Lung microvascular endothelial cell (primary cell): ENCODE results near the gene ADGRL3. TPM values are rescaled to one million over a fixed set of nuclear protein-coding genes. Genes with fewer than 3 reads are reported as not detected.
"Not testable (repeated sequence)": the region's sequence is repeated elsewhere in the genome, so short reads cannot be mapped to it uniquely, and the experiment has no call there.

ENCODE experiments used
- DNase-seq, 2 donors: peaks; one replicate each; pipeline versions ENCODE4 v3.0.0 to v3.0.0-alpha.2; 2010; ENCODE audit warnings: low read depth in 2 of 2
- total RNA-seq: library from RNA; depleted of rRNA; stranded (reverse); fragments of >200 nt; gene quantifications from 2 replicates; pipeline ENCODE4 v1.2.1, GENCODE V29; 2014

The ADGRL3 gene
- total RNA-seq, 1 donor from 2014 or later = 1.6 TPM

DNA sequence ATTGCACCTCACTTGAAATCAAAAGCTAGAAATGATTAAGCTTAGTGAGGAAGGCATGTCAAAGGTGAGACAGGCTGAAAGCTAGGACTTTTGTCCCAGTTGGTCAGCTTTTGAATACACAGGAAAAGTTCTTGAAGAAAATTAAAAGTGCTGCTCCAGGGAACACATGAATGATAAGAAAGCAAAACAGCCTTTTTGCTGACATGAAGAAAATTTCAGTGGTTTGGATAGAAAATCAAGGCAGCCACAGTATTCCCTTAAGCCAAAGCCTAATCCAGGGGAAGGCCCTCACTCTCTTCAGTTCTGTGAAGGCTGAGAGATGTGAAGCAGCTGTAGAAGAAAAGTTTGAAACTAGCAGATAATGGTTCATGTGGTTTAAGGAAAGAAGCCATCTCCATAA is 150.8 kb downstream of the ADGRL3 start:
- DNase-seq = no peak

- no peak for DNase-seq
Measured at GRCh38 chr4:61356696-61357095, 156.6 kb downstream of the ADGRL3 start.

DNA sequence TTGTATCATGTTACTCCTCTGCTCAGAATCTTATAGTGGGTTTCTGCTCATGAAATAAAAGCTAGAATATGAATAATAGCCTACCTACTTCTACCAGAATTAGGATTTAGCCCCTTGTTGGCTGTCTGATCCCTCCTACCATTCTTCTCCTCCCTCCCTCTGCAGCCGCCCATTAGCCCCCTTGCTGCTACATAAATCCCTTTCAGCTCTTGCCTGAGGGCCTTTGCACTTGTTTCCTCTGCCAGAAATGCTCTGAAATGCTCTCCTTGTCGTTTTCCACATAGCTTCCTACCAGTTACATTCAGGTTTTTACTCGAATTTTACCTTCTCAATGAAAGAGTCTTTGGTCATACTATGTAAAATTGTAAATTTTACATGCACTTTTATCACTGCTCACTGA is 159.2 kb downstream of the ADGRL3 start:
- no peak for DNase-seq

DNA sequence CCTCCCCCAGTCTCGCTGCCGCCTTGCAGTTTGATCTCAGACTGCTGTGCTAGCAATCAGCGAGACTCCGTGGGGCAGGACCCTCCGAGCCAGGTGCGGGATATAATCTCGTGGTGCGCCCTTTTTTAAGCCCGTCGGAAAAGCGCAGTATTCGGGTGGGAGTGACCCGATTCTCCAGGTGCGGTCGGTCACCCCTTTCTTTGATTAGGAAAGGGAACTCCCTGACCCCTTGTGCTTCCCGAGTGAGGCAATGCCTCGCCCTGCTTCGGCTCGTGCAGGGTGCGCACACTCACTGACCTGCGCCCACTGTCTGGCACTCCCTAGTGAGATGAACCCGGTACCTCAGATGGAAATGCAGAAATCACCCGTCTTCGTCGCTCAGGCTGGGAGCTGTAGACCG is 172.7 kb downstream of the ADGRL3 start:
- DNase-seq = not testable (repeated sequence)

DNA sequence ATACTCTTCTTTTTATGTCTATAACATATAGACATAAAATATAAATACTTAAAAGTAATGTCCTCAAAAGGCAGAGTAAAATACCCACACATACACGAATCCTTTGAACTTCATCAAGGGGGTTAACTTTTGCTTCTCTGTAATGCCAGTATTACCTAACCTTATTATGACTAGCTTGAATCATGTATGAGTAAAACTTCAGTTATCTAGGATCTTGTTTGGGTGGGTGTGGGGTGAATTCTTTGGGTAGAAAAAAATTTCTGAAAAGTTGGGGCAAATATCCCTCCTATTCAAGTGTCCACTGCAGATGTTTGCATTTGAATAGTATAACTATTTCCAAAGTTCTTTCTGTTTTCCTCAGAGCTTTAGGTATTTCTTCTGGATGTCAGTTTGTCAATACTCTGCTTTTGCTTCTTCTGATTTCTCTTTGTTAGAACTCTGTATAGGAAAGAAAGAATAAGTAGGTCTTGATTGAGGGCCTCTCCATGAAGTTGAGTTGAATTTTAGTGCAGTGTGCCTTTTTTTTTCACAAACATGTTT is 173.8 kb downstream of the ADGRL3 start:
- DNase-seq = no peak

DNA sequence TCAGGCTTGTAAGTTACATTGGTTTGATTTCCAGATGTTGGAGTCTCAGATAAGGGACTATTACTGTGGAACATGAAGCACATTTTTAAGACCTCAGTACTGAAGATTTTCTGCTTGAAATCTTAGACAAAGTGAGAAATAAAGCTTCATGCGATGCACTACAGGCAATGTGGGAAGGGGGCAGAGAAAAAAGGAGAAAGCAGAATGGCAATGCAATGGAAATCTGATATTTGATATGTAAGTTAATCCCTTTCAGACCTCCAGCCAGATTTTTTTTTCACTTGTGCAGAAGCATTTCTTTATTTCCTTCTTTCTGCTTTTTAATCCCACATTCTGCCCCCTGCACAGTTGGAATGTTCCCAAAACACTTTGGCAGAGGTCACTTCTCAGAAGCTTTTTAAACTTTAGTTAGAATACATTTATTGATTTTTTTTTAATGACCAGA is 174.3 kb downstream of the ADGRL3 start:
- DNase-seq = no peak

- no peak for DNase-seq
Measured at GRCh38 chr4:61375301-61375700, 175.2 kb downstream of the ADGRL3 start.

DNA sequence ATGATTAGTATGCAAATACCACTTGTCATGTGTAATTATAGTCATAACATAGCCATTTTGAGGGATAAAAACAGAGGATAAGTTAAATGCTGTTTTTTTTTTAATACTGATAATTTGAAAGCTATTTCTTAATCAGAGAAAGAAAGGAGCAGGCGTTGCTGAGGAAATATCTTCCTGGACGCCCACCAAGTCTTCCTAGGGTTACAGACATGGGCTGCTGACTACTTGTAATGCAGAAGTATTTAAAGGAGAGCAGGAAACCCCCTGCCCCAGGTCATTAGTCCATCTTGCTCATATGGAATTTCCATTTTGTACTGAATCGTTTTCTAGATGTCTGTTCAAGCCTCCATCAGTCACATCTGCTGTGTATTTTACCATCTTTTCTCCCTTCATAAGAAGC is 176.2 kb downstream of the ADGRL3 start:
- DNase-seq = no peak

DNA sequence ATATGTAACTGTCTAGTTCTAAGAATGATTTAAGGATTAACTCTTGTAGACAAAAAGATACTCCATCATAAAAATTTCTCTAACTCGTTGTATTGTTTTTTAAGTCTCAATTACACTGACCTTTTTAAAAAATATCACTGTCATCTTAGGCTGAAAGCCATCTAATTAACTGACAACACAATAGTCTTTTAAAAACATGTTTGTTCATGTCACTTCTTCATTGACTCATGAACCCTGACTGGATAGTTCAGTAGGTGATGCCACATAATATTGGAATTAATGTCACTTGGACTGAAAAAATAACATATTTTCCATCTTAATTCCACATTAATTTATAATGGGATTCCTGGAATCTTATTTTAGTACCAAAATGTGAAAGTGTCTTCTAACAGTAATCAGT is 179.3 kb downstream of the ADGRL3 start:
- DNase-seq = no peak

DNA sequence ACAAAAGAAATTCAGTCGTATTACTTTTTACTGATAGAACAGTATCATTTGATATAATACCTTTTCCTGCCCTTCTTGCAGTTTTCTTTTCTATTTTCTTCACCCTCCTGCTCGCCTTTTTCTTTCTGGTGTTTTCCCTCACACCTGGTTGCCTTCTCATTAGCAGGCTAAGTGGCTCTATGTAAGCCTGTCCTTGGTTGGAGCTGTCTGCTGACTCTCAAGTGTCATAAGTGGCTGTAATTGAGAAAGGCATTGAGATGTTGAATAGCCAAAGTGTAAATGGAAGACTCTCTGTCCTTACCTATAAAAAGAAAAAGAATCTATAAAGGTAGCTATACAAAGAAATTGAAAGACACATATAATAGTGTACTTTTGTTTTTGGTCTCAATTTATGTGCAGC is 180.7 kb downstream of the ADGRL3 start:
- no peak for DNase-seq

- no peak for DNase-seq
Measured at GRCh38 chr4:61385256-61385655, 185.1 kb downstream of the ADGRL3 start.

GRCh38 chr4:61387372-61387771 is 187.2 kb downstream of the ADGRL3 start:
- DNase-seq = not testable (repeated sequence)

DNA sequence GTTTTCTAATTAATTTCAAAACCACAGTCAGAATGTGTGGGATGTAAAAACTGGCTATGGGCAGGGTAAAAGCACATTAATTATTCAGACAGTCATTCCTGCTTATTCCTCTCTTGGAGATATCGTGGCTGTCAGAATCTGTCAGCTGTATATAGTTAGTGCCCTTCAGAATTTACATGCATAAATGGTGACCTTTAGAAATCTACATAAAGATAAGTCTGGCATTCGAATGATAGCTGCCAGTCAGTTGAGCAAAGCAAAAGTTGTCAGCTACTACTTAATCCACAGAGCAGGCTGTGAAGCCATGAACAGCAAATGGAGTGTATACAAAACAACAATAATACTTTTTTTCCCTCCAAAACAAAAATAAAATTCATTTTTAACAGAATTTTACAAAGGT is 189.5 kb downstream of the ADGRL3 start:
- no peak for DNase-seq

DNA sequence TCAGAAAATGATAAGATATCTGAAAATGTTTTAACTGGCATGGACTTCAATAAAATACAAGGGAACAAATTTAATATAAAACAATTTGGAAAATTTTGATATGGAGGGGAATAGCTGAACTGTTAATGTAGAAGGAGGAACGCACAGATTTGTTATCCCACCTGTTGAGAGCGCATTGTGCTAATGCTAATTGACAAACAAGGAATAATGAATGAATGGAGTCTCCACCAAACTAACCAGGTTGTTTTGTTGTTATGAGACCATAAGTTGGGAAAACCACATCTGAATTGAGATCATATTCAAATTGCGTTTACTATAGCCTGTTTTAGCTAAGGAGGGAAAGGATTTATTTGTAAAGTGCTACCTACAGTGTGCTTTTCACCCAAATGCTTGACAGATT is 195.6 kb downstream of the ADGRL3 start:
- DNase-seq = no peak

DNA sequence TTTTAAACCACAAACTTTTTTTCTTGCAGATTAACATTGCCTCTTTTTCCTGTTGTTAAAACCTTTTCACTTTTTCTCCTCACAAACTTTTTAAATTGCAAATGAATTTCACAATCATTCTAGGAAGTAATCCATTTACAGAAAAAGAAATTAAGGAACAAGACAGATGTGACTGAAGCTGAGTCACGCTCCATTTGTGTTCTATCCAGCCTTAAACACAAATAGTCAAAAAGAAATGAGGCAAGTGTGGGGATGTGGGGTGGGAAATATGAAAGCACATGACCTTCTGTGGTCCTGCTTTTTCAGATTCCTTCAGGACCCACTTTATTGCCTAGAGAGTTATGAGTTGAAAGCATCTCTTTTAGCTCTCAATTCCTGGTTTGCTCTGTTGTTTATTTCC is 197.0 kb downstream of the ADGRL3 start:
- no peak for DNase-seq

GRCh38 chr4:61400439-61401038 is 200.4 kb downstream of the ADGRL3 start:
- DNase-seq = no peak

- no peak for DNase-seq
Measured at GRCh38 chr4:61401771-61402170, 201.6 kb downstream of the ADGRL3 start.

DNA sequence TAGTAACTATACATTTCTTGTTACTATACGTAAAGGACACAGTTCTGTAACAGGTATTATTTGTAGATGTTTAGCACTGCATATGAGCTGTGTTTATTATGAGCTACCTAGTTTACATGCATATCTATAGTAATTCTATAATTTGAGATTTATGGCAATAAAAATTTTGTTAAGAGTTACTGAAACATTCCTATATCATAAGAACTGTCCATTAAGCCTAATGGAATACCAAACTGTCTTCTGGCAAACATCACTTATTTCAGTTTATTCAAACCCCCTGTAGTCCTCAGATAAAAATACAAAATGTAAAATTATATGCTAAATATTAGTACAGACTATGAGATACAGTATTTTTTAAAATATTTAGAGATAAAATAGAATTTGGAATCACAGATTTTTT is 205.2 kb downstream of the ADGRL3 start:
- DNase-seq = no peak

DNA sequence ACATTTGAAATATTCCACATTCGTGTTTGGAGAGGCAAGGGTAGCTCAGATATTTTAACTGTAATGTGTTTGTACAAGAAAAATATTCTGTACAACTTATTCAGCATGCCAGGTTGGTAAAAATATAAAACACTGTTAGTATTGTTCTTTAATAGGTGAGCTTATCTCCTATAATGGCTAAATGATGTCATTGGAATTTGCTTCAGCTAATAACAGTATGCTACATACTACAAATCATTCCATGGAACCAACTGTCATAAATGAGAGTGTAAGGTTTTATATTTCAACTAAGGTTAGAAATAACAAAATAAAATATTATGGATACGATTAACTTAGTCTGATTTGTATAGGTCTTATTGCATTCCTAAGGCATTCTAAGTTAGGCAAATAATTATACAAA is 206.6 kb downstream of the ADGRL3 start:
- DNase-seq = no peak

- no peak for DNase-seq
Measured at GRCh38 chr4:61407642-61408618, 207.8 kb downstream of the ADGRL3 start.

DNA sequence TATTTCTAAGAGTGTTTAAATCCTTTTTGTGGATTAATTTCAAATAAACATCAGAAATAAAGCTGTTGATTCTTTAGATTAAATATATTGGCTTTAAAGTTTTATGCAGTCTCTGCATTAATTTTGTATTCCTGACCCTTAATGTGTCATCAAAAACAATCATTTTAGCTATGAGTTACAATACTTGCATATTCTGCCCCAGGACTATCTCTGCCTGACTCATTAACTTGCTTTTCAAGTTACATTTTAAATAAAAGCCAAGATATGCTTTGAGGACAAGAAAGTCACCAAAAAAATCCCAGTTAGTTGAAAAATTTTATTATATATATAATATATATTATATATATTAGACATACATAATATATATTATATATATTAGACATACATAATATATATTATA is 208.7 kb downstream of the ADGRL3 start:
- DNase-seq = no peak

DNA sequence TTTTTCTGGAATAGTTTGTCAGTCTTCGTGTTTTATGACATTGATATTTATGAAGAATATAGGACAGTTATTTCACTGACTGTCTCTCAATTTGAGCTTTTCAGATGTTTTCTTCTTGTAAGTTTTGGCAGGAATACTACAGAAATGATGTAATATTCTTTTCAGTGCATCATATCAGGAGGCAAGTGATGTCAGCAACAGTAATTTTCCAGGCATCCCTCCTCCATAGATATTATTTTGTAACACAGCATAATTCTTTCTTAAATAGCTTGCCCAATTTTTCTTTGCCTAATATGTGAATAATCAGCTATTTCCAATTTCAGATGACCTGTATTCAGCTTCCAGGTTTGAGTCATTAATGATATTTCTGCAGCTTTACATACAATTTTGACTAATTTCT is 211.1 kb downstream of the ADGRL3 start:
- DNase-seq = no peak

DNA sequence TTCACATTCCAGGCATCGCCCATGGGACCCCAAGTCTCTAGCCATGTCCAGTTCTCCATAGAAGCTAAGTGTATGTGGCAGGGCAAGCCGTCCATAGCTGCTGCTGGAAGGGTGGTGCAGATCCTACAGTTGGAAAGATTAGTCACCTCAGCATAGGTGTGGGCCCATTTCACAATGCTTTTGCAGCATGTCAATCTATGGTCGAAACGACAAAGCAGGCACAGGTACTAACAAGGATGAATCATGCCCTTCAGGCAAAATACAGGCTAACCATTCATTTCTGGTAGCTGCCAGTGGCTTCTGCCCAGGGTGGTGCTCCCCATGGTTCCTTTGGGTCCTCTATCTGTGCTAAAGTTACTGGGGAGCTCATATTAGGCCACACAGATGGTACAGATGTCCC is 225.2 kb downstream of the ADGRL3 start:
- DNase-seq = no peak
